HepG2 (cell line): ENCODE measurements around the gene NRGN. TPM values are rescaled to one million over a fixed set of nuclear protein-coding genes. Genes with fewer than 3 reads are reported as not detected.

Experiments used
- ATAC-seq: fragments of 200-7000 bp; cut with Tn5 transposase; 3 replicates; pipeline ENCODE4 v1.9.1; 2020; ENCODE audit warnings: mild to moderate bottlenecking, moderate library complexity
- BruUV-seq: library from RNA; stranded (reverse); fragments of 400-500 nt; replicated peaks from 2 replicates; lab custom pipeline; 2021; lab: Mats Ljungman, UMichigan
- CTCF ChIA-PET: fragments of 300-600 bp; formaldehyde crosslinking; extraction: SDS; loops from one replicate; lab custom pipeline; 2021; ENCODE audit warnings: low total read pairs, inconsistent platforms, low intra/inter-chr PET ratio; lab: Yijun Ruan, JAX
- POLR2A ChIA-PET: fragments of 350-600 bp; sonication (Branson Sonifier 250); formaldehyde crosslinking; loops from one replicate; lab custom pipeline; 2020; ENCODE audit warnings: antibody characterized with exemption, inconsistent platforms; lab: Yijun Ruan, JAX
- DNase-seq: peaks from one replicate; pipeline ENCODE4 v3.0.0-alpha.2; 2015; ENCODE audit warnings: low spot score
- FAIRE-seq: peaks from 3 replicates; lab custom pipeline; 2011; peaks lifted over from hg19 to GRCh38; lab: Jason Lieb, UNC
- H2AFZ ChIP-seq: one replicate; pipeline ENCODE4 v1.6.1; 2011; ENCODE audit warnings: low read length, inconsistent platforms
- H3K27ac ChIP-seq: fragments of 300-600 bp; 3 replicates; pipeline ENCODE4 v1.8.0; 2011; ENCODE audit warnings: mixed run types, mild to moderate bottlenecking, mixed read lengths, low read length, inconsistent platforms; ENCODE audit not compliant: insufficient read depth; ENCODE audit errors: extremely low read length
- H3K27me3 ChIP-seq, 2 experiments: fragments of 200-600 bp in 1 of 2; 2 replicates in 1 of 2; 3 replicates in 1 of 2; pipeline versions ENCODE4 v1.6.0 to v1.8.0; 2011; ENCODE audit warnings: low read length in 2 of 2, mild to moderate bottlenecking in 2 of 2, moderate library complexity in 2 of 2, inconsistent platforms in 1 of 2; ENCODE audit not compliant: insufficient read depth in 2 of 2, control insufficient read depth in 1 of 2
- H3K36me3 ChIP-seq, 2 experiments: fragments of 200-600 bp in 1 of 2; replicated peaks in 1 of 2; 2 replicates in 1 of 2; 3 replicates in 1 of 2; pipeline versions ENCODE4 v1.5.1 to v1.8.0; 2011; ENCODE audit warnings: low read length in 2 of 2, inconsistent platforms in 1 of 2; ENCODE audit not compliant: insufficient read depth in 2 of 2, control insufficient read depth in 1 of 2
- H3K4me1 ChIP-seq: 2 replicates; pipeline ENCODE4 v1.5.1; 2012; ENCODE audit warnings: low read length, inconsistent platforms; ENCODE audit not compliant: insufficient read depth
- H3K4me2 ChIP-seq: 2 replicates; pipeline ENCODE4 v1.6.0; 2011; ENCODE audit warnings: low read depth, low read length, inconsistent platforms
- H3K4me3 ChIP-seq, 3 experiments: fragments of 200-600 bp in 1 of 3; sonication (generic), shearing (Covaris generic) in 1 of 3; replicated peaks in 1 of 3; 2 replicates each; pipeline ENCODE4 v1.5.1; 2011 to 2016; ENCODE audit warnings: low read length in 3 of 3, inconsistent platforms in 2 of 3, low read depth in 2 of 3, mild to moderate bottlenecking in 2 of 3, control low read depth in 1 of 3, mixed read lengths in 1 of 3; ENCODE audit not compliant: insufficient read depth in 1 of 3
- H3K79me2 ChIP-seq: one replicate; pipeline ENCODE4 v1.6.1; 2011; ENCODE audit warnings: low read length, inconsistent platforms; ENCODE audit not compliant: insufficient read depth
- H3K9ac ChIP-seq: 2 replicates; pipeline ENCODE4 v1.6.0; 2011; ENCODE audit warnings: mild to moderate bottlenecking, low read depth, low read length, inconsistent platforms; ENCODE audit not compliant: insufficient read depth
- H3K9me3 ChIP-seq: 2 replicates; pipeline ENCODE4 v1.5.1; 2012; ENCODE audit warnings: mild to moderate bottlenecking, low read length
- H4K20me1 ChIP-seq: 2 replicates; pipeline ENCODE4 v1.6.0; 2011; ENCODE audit warnings: inconsistent platforms, mild to moderate bottlenecking, low read length, moderate library complexity; ENCODE audit not compliant: insufficient read depth
- ARNT2 ChIP-seq: sonication (generic); formaldehyde crosslinking; IDR thresholded peaks from 2 replicates; pipeline ENCODE4 v1.8.0; 2022; ENCODE audit warnings: mild to moderate bottlenecking, low read depth, missing genetic modification reagents, moderate library complexity
- ARNTL ChIP-seq: sonication (generic); formaldehyde crosslinking; IDR thresholded peaks from 2 replicates; pipeline ENCODE4 v1.4.0; 2020; ENCODE audit warnings: mild to moderate bottlenecking, missing genetic modification reagents
- ATRX ChIP-seq: sonication (generic); formaldehyde crosslinking; IDR thresholded peaks from 2 replicates; pipeline ENCODE4 v1.4.0; 2020; ENCODE audit warnings: missing genetic modification reagents, borderline replicate concordance
- IRF9 ChIP-seq: sonication (generic); formaldehyde crosslinking; IDR thresholded peaks from 2 replicates; pipeline ENCODE4 v1.8.0; 2022; ENCODE audit warnings: missing genetic modification reagents, mild to moderate bottlenecking, borderline replicate concordance
- MTF1 ChIP-seq: sonication (generic); formaldehyde crosslinking; IDR thresholded peaks from 2 replicates; pipeline ENCODE4 v1.5.0; 2020; ENCODE audit warnings: missing genetic modification reagents
- SOX6 ChIP-seq, 2 experiments: fragments of 450-650 bp in 1 of 2; sonication (generic) in 1 of 2; formaldehyde crosslinking in 1 of 2; IDR thresholded peaks; 2 replicates each; pipeline versions ENCODE4 v1.4.0 to v1.6.1; 2017 to 2020; ENCODE audit warnings: antibody characterized with exemption in 1 of 2, mild to moderate bottlenecking in 1 of 2, missing genetic modification reagents in 1 of 2
- SP1 ChIP-seq, 2 experiments: fragments of 450-650 bp in 1 of 2; sonication (generic) in 1 of 2; formaldehyde crosslinking in 1 of 2; IDR thresholded peaks; 2 replicates each; pipeline versions ENCODE4 v1.4.0 to v1.6.1; 2016 to 2020; ENCODE audit warnings: missing genetic modification reagents in 1 of 2
- SYNCRIP ChIP-seq: fragments of 200-400 bp; formaldehyde crosslinking; IDR thresholded peaks from 2 replicates; pipeline ENCODE4 v1.6.1; 2018; ENCODE audit warnings: mild to moderate bottlenecking, low read depth, low read length; ENCODE audit not compliant: insufficient read depth
- ZIK1 ChIP-seq: sonication (generic); formaldehyde crosslinking; IDR thresholded peaks from 2 replicates; pipeline ENCODE4 v1.5.0; 2020; ENCODE audit warnings: mild to moderate bottlenecking, low read depth, missing genetic modification reagents, borderline replicate concordance
- ZNF276 ChIP-seq: sonication (generic); formaldehyde crosslinking; IDR thresholded peaks from 2 replicates; pipeline ENCODE4 v1.4.0; 2020; ENCODE audit warnings: mild to moderate bottlenecking, low read depth, missing genetic modification reagents
- ZNF282 ChIP-seq: fragments of 450-650 bp; IDR thresholded peaks from 2 replicates; pipeline ENCODE4 v1.6.1; 2018; ENCODE audit not compliant: partially characterized antibody
- ZNF335 ChIP-seq: sonication (generic); formaldehyde crosslinking; IDR thresholded peaks from 2 replicates; pipeline ENCODE4 v1.4.0; 2020; ENCODE audit warnings: missing genetic modification reagents
- ZNF589 ChIP-seq: sonication (generic); formaldehyde crosslinking; conservative IDR thresholded peaks from 2 replicates; pipeline ENCODE4 v1.8.0; 2022; ENCODE audit warnings: mild to moderate bottlenecking, moderate library complexity, missing genetic modification reagents
- ZNF629 ChIP-seq: sonication (generic); formaldehyde crosslinking; conservative IDR thresholded peaks from 2 replicates; pipeline ENCODE4 v1.5.0; 2020; ENCODE audit warnings: missing genetic modification reagents
- ZNF749 ChIP-seq: sonication (generic); formaldehyde crosslinking; IDR thresholded peaks from 2 replicates; pipeline ENCODE4 v1.8.0; 2022; ENCODE audit warnings: mild to moderate bottlenecking, missing genetic modification reagents, moderate library complexity, borderline replicate concordance
- ZNF883 ChIP-seq: sonication (generic); formaldehyde crosslinking; IDR thresholded peaks from 2 replicates; pipeline ENCODE4 v1.5.1; 2020; ENCODE audit warnings: mild to moderate bottlenecking, missing genetic modification reagents; ENCODE audit errors: not compliant biosample characterization
- WGBS: methylation state at CpG from one replicate; pipeline ENCODE4 v1.1.6; 2017; ENCODE audit warnings: low lambda C conversion rate; 5-methylcytosine and 5-hydroxymethylcytosine counted together
- in situ Hi-C: cut with HindIII; loops from 2 replicates; pipeline ENCODE4 v1.10.0; 2017; ENCODE audit warnings: low pct_unique_long_range_greater_than_20kb; ENCODE audit not compliant: extremely low pct_ligation_motif_present
- intact Hi-C: fragments of 100-400 bp; cut with micrococcal nuclease; formaldehyde crosslinking; loops from one replicate; pipeline ENCODE4 v1.10.0; 2022; ENCODE audit not compliant: unreplicated experiment
- polyA plus RNA-seq, 8 experiments: library from polyadenylated mRNA; depleted of rRNA in 3 of 8; stranded (reverse) in 7 of 8; unstranded in 1 of 8; fragments of >200 nt; fragmentation: Illumina TruSeq in 4 of 8; extraction: Trizol in 4 of 8; gene quantifications; 2 replicates each; pipeline versions ENCODE4 v1.2.1 to v1.2.3, GENCODE V29; 2011 to 2016; ENCODE audit warnings: low read depth in 4 of 8, missing spikeins in 1 of 8, mixed read lengths in 1 of 8; ENCODE audit not compliant: insufficient read depth in 1 of 8
- total RNA-seq, 5 experiments: library from RNA; depleted of rRNA; stranded (reverse); fragments of >200 nt; fragmentation: Illumina TruSeq; extraction: Trizol; gene quantifications; 2 replicates each; pipeline ENCODE4 v1.2.3, GENCODE V29; 2016; ENCODE audit warnings: low read depth in 1 of 5

Gene NRGN
- total and polyA plus RNA-seq, 2 of the 13 experiments (the other 11 are each of a cell fraction or from before 2014, with no cell fraction given), result 0.22 TPM; not detected in 1

GRCh38 chr11:124757320-124757719 lies 17.6 kb downstream of the NRGN start:
- Histone ChIP-seq H2AFZ (no peak overlapping the region), H3K9ac (no peak overlapping the region), H3K4me1 (peaks cover 57% of the 10 kb centered on the region), H3K4me2 (no peak overlapping the region), H3K36me3 (no peaks in the 10 kb centered on the region), H3K27me3 (peaks cover 0 to 29% of the 10 kb centered on the region in 2 experiments; a peak in 4 of 5 replicates), H3K27ac (no peak overlapping the region), H3K79me2 (no peaks in the 10 kb centered on the region), H3K9me3 (no peaks in the 10 kb centered on the region), H3K4me3 (no peak overlapping the region), H4K20me1 (no peaks in the 10 kb centered on the region)
- CTCF ChIA-PET, result interaction anchor here (1.4 kb wide), 1 partner anchor 80 kb away, joined by 4 read pairs; no protein-coding TSS in a partner anchor
- FAIRE-seq, result no peak
- no peak for DNase-seq
- in situ Hi-C loops (no loop called here), intact Hi-C loops (no loop called here)
- no peak for ATAC-seq
- POLR2A ChIA-PET, result no interaction called here
- TF ChIP-seq SYNCRIP (no peak), ZIK1 (CRISPR knock-in tag) (no peak), ZNF282 (no peak), ZNF749 (CRISPR knock-in tag) (no peak), ZNF589 (CRISPR knock-in tag) (no peak), ZNF335 (no peak), MTF1 (CRISPR knock-in tag) (no peak), ATRX (CRISPR knock-in tag) (no peak), IRF9 (CRISPR knock-in tag) (no peak), ARNT2 (CRISPR knock-in tag) (no peak), ZNF629 (CRISPR knock-in tag) (no peak), ARNTL (no peak), ZNF883 (CRISPR knock-in tag) (no peak), SOX6 (IDR thresholded peaks at IDR 0.05) (no peak), SOX6 (CRISPR knock-in tag; IDR thresholded peaks at IDR 0.05) (no peak), SP1 (IDR thresholded peaks at IDR 0.05) (no peak), SP1 (CRISPR knock-in tag; IDR thresholded peaks at IDR 0.05) (no peak), ZNF276 (CRISPR knock-in tag) (no peak)
- 82% methylated on average over 3 of the region's 3 CpGs for WGBS
- no TSS peak for BruUV-seq
